ENCODE results near the gene UNC93B1. TPM values are rescaled to one million over a fixed set of nuclear protein-coding genes. Genes with fewer than 3 reads are reported as not detected.
A peak's percentile ranks its signal among the peaks of the same experiment; 100 is the strongest.

Gene UNC93B1
- total and polyA plus RNA-seq, 2 of the 13 experiments (the other 11 are each of a cell fraction or from before 2014, with no cell fraction given) = 8.8 to 18.9 TPM

DNA sequence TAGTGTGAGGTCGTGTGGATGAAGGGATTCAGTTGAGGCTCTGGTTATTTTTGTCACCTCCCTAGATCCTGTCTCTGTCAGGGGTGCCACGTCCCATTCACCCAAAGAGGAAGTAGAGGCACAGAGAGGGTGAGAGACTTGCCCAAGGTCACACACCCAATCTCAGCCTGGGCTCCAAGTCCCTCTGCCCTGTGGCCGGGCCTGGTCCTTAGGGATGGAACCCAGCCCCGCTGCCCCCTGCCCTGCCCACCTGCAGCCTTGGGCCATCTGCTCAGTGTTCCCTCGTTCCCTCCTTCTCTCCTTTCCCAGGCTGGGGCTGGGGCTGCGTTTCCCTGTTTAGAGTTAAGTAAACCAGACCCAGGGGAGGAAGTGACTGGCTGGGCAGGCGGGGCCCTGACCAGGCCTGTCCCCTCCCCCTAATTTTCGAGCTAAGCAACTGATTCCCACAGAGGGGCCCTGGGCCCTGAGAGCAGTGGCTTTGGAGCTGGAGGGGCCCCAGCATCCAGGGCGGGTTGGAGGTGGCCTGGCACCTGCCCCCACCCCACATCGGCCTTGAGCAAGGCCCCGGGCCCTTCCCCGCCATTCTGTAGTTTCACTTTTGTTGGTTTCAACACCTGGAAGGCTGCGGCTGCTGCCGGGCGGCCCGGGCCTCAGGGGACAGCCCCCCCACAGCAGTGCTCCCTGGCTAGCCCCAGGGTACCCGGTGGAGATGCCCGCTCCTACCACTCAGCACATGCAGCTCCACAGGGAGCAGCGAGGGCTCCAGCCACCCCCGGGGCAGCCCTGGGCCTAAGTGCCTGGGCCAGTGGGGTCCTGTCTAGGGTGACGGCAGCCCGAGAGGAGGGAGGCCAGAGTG lies 36.4 kb upstream of the UNC93B1 start (continued):
- 0 out of 2 replicates have a peak, but pooled peaks have one; percentile 38 for TF ChIP-seq FOXC1 (CRISPR knock-in tag; IDR thresholded peaks at IDR 0.05; ENCODE audit: borderline replicate concordance)
- no peak for TF ChIP-seq RNF2 (conservative IDR thresholded peaks at IDR 0.05; ENCODE audit: low read depth)
- TF ChIP-seq, protein P1, sequence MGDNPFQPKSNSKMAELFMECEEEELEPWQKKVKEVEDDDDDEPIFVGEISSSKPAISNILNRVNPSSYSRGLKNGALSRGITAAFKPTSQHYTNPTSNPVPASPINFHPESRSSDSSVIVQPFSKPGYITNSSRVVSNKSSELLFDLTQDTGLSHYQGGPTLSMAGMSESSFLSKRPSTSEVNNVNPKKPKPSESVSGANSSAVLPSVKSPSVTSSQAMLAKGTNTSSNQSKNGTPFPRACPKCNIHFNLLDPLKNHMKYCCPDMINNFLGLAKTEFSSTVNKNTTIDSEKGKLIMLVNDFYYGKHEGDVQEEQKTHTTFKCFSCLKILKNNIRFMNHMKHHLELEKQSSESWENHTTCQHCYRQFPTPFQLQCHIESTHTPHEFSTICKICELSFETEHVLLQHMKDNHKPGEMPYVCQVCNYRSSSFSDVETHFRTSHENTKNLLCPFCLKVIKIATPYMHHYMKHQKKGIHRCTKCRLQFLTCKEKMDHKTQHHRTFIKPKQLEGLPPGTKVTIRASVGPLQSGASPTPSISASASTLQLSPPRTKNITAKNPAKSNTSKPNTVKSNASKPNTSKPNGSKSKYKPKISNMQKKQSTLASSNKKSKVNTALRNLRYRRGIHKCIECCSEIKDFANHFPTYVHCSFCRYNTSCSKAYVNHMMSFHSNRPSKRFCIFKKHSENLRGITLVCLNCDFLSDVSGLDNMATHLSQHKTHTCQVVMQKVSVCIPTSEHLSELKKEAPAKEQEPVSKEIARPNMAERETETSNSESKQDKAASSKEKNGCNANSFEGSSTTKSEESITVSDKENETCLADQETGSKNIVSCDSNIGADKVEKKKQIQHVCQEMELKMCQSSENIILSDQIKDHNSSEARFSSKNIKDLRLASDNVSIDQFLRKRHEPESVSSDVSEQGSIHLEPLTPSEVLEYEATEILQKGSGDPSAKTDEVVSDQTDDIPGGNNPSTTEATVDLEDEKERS (CRISPR knock-in tag; IDR thresholded peaks at IDR 0.05) = no peak
- TF ChIP-seq DNMT1 (CRISPR knock-in tag; IDR thresholded peaks at IDR 0.05) = no peak
- TF ChIP-seq KLF15 (CRISPR knock-in tag; IDR thresholded peaks at IDR 0.05; ENCODE audit: borderline replicate concordance) = no peak
- TF ChIP-seq, protein P2, sequence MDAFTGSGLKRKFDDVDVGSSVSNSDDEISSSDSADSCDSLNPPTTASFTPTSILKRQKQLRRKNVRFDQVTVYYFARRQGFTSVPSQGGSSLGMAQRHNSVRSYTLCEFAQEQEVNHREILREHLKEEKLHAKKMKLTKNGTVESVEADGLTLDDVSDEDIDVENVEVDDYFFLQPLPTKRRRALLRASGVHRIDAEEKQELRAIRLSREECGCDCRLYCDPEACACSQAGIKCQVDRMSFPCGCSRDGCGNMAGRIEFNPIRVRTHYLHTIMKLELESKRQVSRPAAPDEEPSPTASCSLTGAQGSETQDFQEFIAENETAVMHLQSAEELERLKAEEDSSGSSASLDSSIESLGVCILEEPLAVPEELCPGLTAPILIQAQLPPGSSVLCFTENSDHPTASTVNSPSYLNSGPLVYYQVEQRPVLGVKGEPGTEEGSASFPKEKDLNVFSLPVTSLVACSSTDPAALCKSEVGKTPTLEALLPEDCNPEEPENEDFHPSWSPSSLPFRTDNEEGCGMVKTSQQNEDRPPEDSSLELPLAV (CRISPR knock-in tag; conservative IDR thresholded peaks at IDR 0.05; ENCODE audit: low read depth) = no peak
- TF ChIP-seq, protein P3, sequence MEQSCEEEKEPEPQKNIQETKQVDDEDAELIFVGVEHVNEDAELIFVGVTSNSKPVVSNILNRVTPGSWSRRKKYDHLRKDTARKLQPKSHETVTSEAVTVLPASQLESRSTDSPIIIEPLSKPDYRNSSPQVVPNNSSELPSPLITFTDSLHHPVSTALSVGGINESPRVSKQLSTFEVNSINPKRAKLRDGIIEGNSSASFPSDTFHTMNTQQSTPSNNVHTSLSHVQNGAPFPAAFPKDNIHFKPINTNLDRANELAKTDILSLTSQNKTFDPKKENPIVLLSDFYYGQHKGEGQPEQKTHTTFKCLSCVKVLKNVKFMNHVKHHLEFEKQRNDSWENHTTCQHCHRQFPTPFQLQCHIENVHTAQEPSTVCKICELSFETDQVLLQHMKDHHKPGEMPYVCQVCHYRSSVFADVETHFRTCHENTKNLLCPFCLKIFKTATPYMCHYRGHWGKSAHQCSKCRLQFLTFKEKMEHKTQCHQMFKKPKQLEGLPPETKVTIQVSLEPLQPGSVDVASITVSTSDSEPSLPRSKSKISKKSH (CRISPR knock-in tag; IDR thresholded peaks at IDR 0.05; ENCODE audit: borderline replicate concordance) = no peak
- TF ChIP-seq MAZ (IDR thresholded peaks at IDR 0.05; ENCODE audit: borderline replicate concordance, low read depth, low read length) = 0 out of 2 replicates have a peak, but pooled peaks have one; percentile 9
- no peak for TF ChIP-seq MAZ (CRISPR knock-in tag; IDR thresholded peaks at IDR 0.05; ENCODE audit: low read depth)
- no peak for TF ChIP-seq TCF12 (IDR thresholded peaks at IDR 0.05)
- TF ChIP-seq TCF12 (CRISPR knock-in tag; IDR thresholded peaks at IDR 0.05) = no peak
- TF ChIP-seq RCOR2 (CRISPR knock-in tag; IDR thresholded peaks at IDR 0.05) = no peak
- TF ChIP-seq, protein P4, sequence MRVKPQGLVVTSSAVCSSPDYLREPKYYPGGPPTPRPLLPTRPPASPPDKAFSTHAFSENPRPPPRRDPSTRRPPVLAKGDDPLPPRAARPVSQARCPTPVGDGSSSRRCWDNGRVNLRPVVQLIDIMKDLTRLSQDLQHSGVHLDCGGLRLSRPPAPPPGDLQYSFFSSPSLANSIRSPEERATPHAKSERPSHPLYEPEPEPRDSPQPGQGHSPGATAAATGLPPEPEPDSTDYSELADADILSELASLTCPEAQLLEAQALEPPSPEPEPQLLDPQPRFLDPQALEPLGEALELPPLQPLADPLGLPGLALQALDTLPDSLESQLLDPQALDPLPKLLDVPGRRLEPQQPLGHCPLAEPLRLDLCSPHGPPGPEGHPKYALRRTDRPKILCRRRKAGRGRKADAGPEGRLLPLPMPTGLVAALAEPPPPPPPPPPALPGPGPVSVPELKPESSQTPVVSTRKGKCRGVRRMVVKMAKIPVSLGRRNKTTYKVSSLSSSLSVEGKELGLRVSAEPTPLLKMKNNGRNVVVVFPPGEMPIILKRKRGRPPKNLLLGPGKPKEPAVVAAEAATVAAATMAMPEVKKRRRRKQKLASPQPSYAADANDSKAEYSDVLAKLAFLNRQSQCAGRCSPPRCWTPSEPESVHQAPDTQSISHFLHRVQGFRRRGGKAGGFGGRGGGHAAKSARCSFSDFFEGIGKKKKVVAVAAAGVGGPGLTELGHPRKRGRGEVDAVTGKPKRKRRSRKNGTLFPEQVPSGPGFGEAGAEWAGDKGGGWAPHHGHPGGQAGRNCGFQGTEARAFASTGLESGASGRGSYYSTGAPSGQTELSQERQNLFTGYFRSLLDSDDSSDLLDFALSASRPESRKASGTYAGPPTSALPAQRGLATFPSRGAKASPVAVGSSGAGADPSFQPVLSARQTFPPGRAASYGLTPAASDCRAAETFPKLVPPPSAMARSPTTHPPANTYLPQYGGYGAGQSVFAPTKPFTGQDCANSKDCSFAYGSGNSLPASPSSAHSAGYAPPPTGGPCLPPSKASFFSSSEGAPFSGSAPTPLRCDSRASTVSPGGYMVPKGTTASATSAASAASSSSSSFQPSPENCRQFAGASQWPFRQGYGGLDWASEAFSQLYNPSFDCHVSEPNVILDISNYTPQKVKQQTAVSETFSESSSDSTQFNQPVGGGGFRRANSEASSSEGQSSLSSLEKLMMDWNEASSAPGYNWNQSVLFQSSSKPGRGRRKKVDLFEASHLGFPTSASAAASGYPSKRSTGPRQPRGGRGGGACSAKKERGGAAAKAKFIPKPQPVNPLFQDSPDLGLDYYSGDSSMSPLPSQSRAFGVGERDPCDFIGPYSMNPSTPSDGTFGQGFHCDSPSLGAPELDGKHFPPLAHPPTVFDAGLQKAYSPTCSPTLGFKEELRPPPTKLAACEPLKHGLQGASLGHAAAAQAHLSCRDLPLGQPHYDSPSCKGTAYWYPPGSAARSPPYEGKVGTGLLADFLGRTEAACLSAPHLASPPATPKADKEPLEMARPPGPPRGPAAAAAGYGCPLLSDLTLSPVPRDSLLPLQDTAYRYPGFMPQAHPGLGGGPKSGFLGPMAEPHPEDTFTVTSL (CRISPR knock-in tag; IDR thresholded peaks at IDR 0.05; ENCODE audit: borderline replicate concordance) = no peak
- no peak for TF ChIP-seq ZNF883 (CRISPR knock-in tag; IDR thresholded peaks at IDR 0.05; ENCODE audit: not compliant biosample characterization)
- TF ChIP-seq ZNF354B (CRISPR knock-in tag; IDR thresholded peaks at IDR 0.05) = no peak
